HepG2 (cell line): ENCODE data around the gene SEMA4B. TPM values are rescaled to one million over a fixed set of nuclear protein-coding genes. Genes with fewer than 3 reads are reported as not detected.

ENCODE experiments used
- ATAC-seq: fragments of 200-7000 bp; cut with Tn5 transposase; 3 replicates; pipeline ENCODE4 v1.9.1; 2020; ENCODE audit warnings: mild to moderate bottlenecking, moderate library complexity
- BruUV-seq: library from RNA; stranded (reverse); fragments of 400-500 nt; replicated peaks from 2 replicates; lab custom pipeline; 2021; lab: Mats Ljungman, UMichigan
- CTCF ChIA-PET: fragments of 300-600 bp; formaldehyde crosslinking; extraction: SDS; loops from one replicate; lab custom pipeline; 2021; ENCODE audit warnings: low total read pairs, inconsistent platforms, low intra/inter-chr PET ratio; lab: Yijun Ruan, JAX
- POLR2A ChIA-PET: fragments of 350-600 bp; sonication (Branson Sonifier 250); formaldehyde crosslinking; loops from one replicate; lab custom pipeline; 2020; ENCODE audit warnings: antibody characterized with exemption, inconsistent platforms; lab: Yijun Ruan, JAX
- DNase-seq: peaks from one replicate; pipeline ENCODE4 v3.0.0-alpha.2; 2015; ENCODE audit warnings: low spot score
- FAIRE-seq: peaks from 3 replicates; lab custom pipeline; 2011; peaks lifted over from hg19 to GRCh38; lab: Jason Lieb, UNC
- H2AFZ ChIP-seq: one replicate; pipeline ENCODE4 v1.6.1; 2011; ENCODE audit warnings: low read length, inconsistent platforms
- H3K27ac ChIP-seq: fragments of 300-600 bp; 3 replicates; pipeline ENCODE4 v1.8.0; 2011; ENCODE audit warnings: mixed run types, mild to moderate bottlenecking, mixed read lengths, low read length, inconsistent platforms; ENCODE audit not compliant: insufficient read depth; ENCODE audit errors: extremely low read length
- H3K27me3 ChIP-seq, 2 experiments: fragments of 200-600 bp in 1 of 2; 2 replicates in 1 of 2; 3 replicates in 1 of 2; pipeline versions ENCODE4 v1.6.0 to v1.8.0; 2011; ENCODE audit warnings: low read length in 2 of 2, mild to moderate bottlenecking in 2 of 2, moderate library complexity in 2 of 2, inconsistent platforms in 1 of 2; ENCODE audit not compliant: insufficient read depth in 2 of 2, control insufficient read depth in 1 of 2
- H3K36me3 ChIP-seq, 2 experiments: fragments of 200-600 bp in 1 of 2; replicated peaks in 1 of 2; 2 replicates in 1 of 2; 3 replicates in 1 of 2; pipeline versions ENCODE4 v1.5.1 to v1.8.0; 2011; ENCODE audit warnings: low read length in 2 of 2, inconsistent platforms in 1 of 2; ENCODE audit not compliant: insufficient read depth in 2 of 2, control insufficient read depth in 1 of 2
- H3K4me1 ChIP-seq: 2 replicates; pipeline ENCODE4 v1.5.1; 2012; ENCODE audit warnings: low read length, inconsistent platforms; ENCODE audit not compliant: insufficient read depth
- H3K4me2 ChIP-seq: 2 replicates; pipeline ENCODE4 v1.6.0; 2011; ENCODE audit warnings: low read depth, low read length, inconsistent platforms
- H3K4me3 ChIP-seq, 3 experiments: fragments of 200-600 bp in 1 of 3; sonication (generic), shearing (Covaris generic) in 1 of 3; replicated peaks in 1 of 3; 2 replicates each; pipeline ENCODE4 v1.5.1; 2011 to 2016; ENCODE audit warnings: low read length in 3 of 3, inconsistent platforms in 2 of 3, low read depth in 2 of 3, mild to moderate bottlenecking in 2 of 3, control low read depth in 1 of 3, mixed read lengths in 1 of 3; ENCODE audit not compliant: insufficient read depth in 1 of 3
- H3K79me2 ChIP-seq: one replicate; pipeline ENCODE4 v1.6.1; 2011; ENCODE audit warnings: low read length, inconsistent platforms; ENCODE audit not compliant: insufficient read depth
- H3K9ac ChIP-seq: 2 replicates; pipeline ENCODE4 v1.6.0; 2011; ENCODE audit warnings: mild to moderate bottlenecking, low read depth, low read length, inconsistent platforms; ENCODE audit not compliant: insufficient read depth
- H3K9me3 ChIP-seq: 2 replicates; pipeline ENCODE4 v1.5.1; 2012; ENCODE audit warnings: mild to moderate bottlenecking, low read length
- H4K20me1 ChIP-seq: 2 replicates; pipeline ENCODE4 v1.6.0; 2011; ENCODE audit warnings: inconsistent platforms, mild to moderate bottlenecking, low read length, moderate library complexity; ENCODE audit not compliant: insufficient read depth
- E2F1 ChIP-seq: sonication (generic); formaldehyde crosslinking; IDR thresholded peaks from 2 replicates; pipeline ENCODE4 v1.5.0; 2020; ENCODE audit warnings: missing genetic modification reagents
- ELK4 ChIP-seq: sonication (generic); formaldehyde crosslinking; IDR thresholded peaks from 2 replicates; pipeline ENCODE4 v1.9.0; 2021; ENCODE audit warnings: missing genetic modification reagents, borderline replicate concordance
- HMG20B ChIP-seq: conservative IDR thresholded peaks from 2 replicates; pipeline ENCODE4 v1.6.1; 2016; ENCODE audit warnings: missing genetic modification reagents, missing compliant biosample characterization
- IKZF1 ChIP-seq: fragments of 450-650 bp; IDR thresholded peaks from 2 replicates; pipeline ENCODE4 v1.7.1; 2016
- NR2F2 ChIP-seq: IDR thresholded peaks from 2 replicates; pipeline ENCODE4 v1.6.1; 2012; ENCODE audit warnings: low read depth, inconsistent platforms, borderline replicate concordance
- PLRG1 ChIP-seq: fragments of 450-650 bp; conservative IDR thresholded peaks from 2 replicates; pipeline ENCODE4 v1.6.1; 2016
- RARA ChIP-seq: IDR thresholded peaks from 2 replicates; pipeline ENCODE4 v1.6.1; 2016; ENCODE audit warnings: missing genetic modification reagents, missing compliant biosample characterization
- REL ChIP-seq: sonication (generic); formaldehyde crosslinking; conservative IDR thresholded peaks from 2 replicates; pipeline ENCODE4 v1.8.0; 2022; ENCODE audit warnings: mild to moderate bottlenecking, missing genetic modification reagents, moderate library complexity
- SRF ChIP-seq: IDR thresholded peaks from 2 replicates; pipeline ENCODE4 v1.6.1; 2011; ENCODE audit warnings: mild to moderate bottlenecking, low read depth, low read length, moderate library complexity
- ZNF263 ChIP-seq: sonication (generic); formaldehyde crosslinking; IDR thresholded peaks from 2 replicates; pipeline ENCODE4 v1.4.0; 2020; ENCODE audit warnings: missing genetic modification reagents
- ZNF431 ChIP-seq: sonication (generic); formaldehyde crosslinking; IDR thresholded peaks from 2 replicates; pipeline ENCODE4 v1.9.0; 2022; ENCODE audit warnings: missing genetic modification reagents, low read depth, mild to moderate bottlenecking, borderline replicate concordance
- ZNF512B ChIP-seq: sonication (generic); formaldehyde crosslinking; IDR thresholded peaks from 2 replicates; pipeline ENCODE4 v1.5.1; 2020; ENCODE audit warnings: missing genetic modification reagents, mild to moderate bottlenecking, borderline replicate concordance
- ZNF580 ChIP-seq: IDR thresholded peaks from 2 replicates; pipeline ENCODE4 v1.6.1; 2016; ENCODE audit warnings: low read depth, borderline replicate concordance
- WGBS: methylation state at CpG from one replicate; pipeline ENCODE4 v1.1.6; 2017; ENCODE audit warnings: low lambda C conversion rate; 5-methylcytosine and 5-hydroxymethylcytosine counted together
- in situ Hi-C: cut with HindIII; loops from 2 replicates; pipeline ENCODE4 v1.10.0; 2017; ENCODE audit warnings: low pct_unique_long_range_greater_than_20kb; ENCODE audit not compliant: extremely low pct_ligation_motif_present
- intact Hi-C: fragments of 100-400 bp; cut with micrococcal nuclease; formaldehyde crosslinking; loops from one replicate; pipeline ENCODE4 v1.10.0; 2022; ENCODE audit not compliant: unreplicated experiment
- polyA plus RNA-seq, 8 experiments: library from polyadenylated mRNA; depleted of rRNA in 3 of 8; stranded (reverse) in 7 of 8; unstranded in 1 of 8; fragments of >200 nt; fragmentation: Illumina TruSeq in 4 of 8; extraction: Trizol in 4 of 8; gene quantifications; 2 replicates each; pipeline versions ENCODE4 v1.2.1 to v1.2.3, GENCODE V29; 2011 to 2016; ENCODE audit warnings: low read depth in 4 of 8, missing spikeins in 1 of 8, mixed read lengths in 1 of 8; ENCODE audit not compliant: insufficient read depth in 1 of 8
- total RNA-seq, 5 experiments: library from RNA; depleted of rRNA; stranded (reverse); fragments of >200 nt; fragmentation: Illumina TruSeq; extraction: Trizol; gene quantifications; 2 replicates each; pipeline ENCODE4 v1.2.3, GENCODE V29; 2016; ENCODE audit warnings: low read depth in 1 of 5

Gene SEMA4B
- total and polyA plus RNA-seq, 2 of the 13 experiments (the other 11 are each of a cell fraction or from before 2014, with no cell fraction given) = 2.1 to 17.0 TPM

GRCh38 chr15:90213818-90214204 is 12.7 kb downstream of the SEMA4B start:
- no peak overlapping the region for H3K27ac ChIP-seq
- H3K4me3 ChIP-seq = no peak overlapping the region
- no peaks in the 10 kb centered on the region for H3K79me2 ChIP-seq
- H3K4me2 ChIP-seq = no peak overlapping the region
- POLR2A ChIA-PET = no interaction called here
- H3K4me1 ChIP-seq = peaks cover 17% of the 10 kb centered on the region
- peaks cover 2 to 8% of the 10 kb centered on the region in 2 experiments; a peak in 1 of 5 replicates for H3K36me3 ChIP-seq
- H3K9me3 ChIP-seq = no peaks in the 10 kb centered on the region
- FAIRE-seq = no peak
- no peaks in the 10 kb centered on the region for H3K27me3 ChIP-seq
- no peak for ATAC-seq
- CTCF ChIA-PET = no interaction called here
- H3K9ac ChIP-seq = no peak overlapping the region
- DNase-seq = no peak
- TF ChIP-seq HMG20B (CRISPR knock-in tag) = no peak
- no peak for TF ChIP-seq ZNF431 (CRISPR knock-in tag)
- no peak for TF ChIP-seq PLRG1
- TF ChIP-seq SRF = no peak
- no peak for TF ChIP-seq ZNF512B
- no peak for TF ChIP-seq ELK4 (CRISPR knock-in tag)
- no peak for TF ChIP-seq REL (CRISPR knock-in tag)
- no peak for TF ChIP-seq RARA
- no peak for TF ChIP-seq IKZF1
- TF ChIP-seq E2F1 = no peak
- TF ChIP-seq ZNF580 (CRISPR knock-in tag) = no peak
- no peak for TF ChIP-seq ZNF263
- TF ChIP-seq NR2F2 = no peak
- BruUV-seq = no TSS peak
- WGBS = 92% methylated on average over 11 of the region's 11 CpGs
- in situ Hi-C loops = no loop called here
- intact Hi-C loops = no loop called here
- no peaks in the 10 kb centered on the region for H4K20me1 ChIP-seq
- no peak overlapping the region for H2AFZ ChIP-seq
